Activated naive CD8-positive, alpha-beta T cell treated with anti-CD3 and anti-CD28 coated beads, Interleukin-2, amount 10 ng/mL, durations not matched to agents 7 days and 5 days (primary cell): Measurements from ENCODE around the gene CWC27. TPM values are rescaled to one million over a fixed set of nuclear protein-coding genes. Genes with fewer than 3 reads are reported as not detected.

Experiments
- ATAC-seq: fragments of 150-1000 bp; cut with Tn5 transposase; one replicate; pipeline ENCODE4 v1.10.0; 2021; ENCODE audit warnings: low read depth, moderate library complexity
- POLR2A ChIA-PET: fragments of 350-600 bp; sonication (Branson Sonifier 250); formaldehyde crosslinking; loops from one replicate; lab custom pipeline; 2021; ENCODE audit warnings: antibody characterized with exemption; lab: Charles Lee
- DNase-seq: peaks from one replicate; pipeline ENCODE4 v3.0.0; 2021
- H3K27ac Mint-ChIP-seq: one replicate; pipeline ENCODE4 v1.8.0; 2022; ENCODE audit warnings: mild to moderate bottlenecking, mixed read lengths
- H3K27me3 Mint-ChIP-seq: one replicate; pipeline ENCODE4 v1.8.0; 2022; ENCODE audit warnings: mild to moderate bottlenecking, moderate library complexity, mixed read lengths
- H3K36me3 Mint-ChIP-seq: one replicate; pipeline ENCODE4 v1.8.0; 2021; ENCODE audit warnings: mild to moderate bottlenecking, mixed read lengths
- H3K4me1 Mint-ChIP-seq: one replicate; pipeline ENCODE4 v1.8.0; 2021; ENCODE audit warnings: mixed read lengths
- H3K4me3 Mint-ChIP-seq: one replicate; pipeline ENCODE4 v1.8.0; 2022; ENCODE audit warnings: mild to moderate bottlenecking, moderate library complexity, mixed read lengths
- H3K9me3 Mint-ChIP-seq: one replicate; pipeline ENCODE4 v1.8.0; 2021; ENCODE audit warnings: mixed read lengths
- total RNA-seq, 2 experiments: library from RNA; stranded (reverse); gene quantifications; one replicate each; pipeline ENCODE4 v1.2.3, GENCODE V29; 2021

CWC27 gene
- total RNA-seq: 10 to 100 TPM; 20.3 to 23.0 TPM

GRCh38 chr5:64768358-64769312, at the start of gene CWC27, which contains the start of gene SREK1IP1:
CWC27 (plus strand) TSS chr5:64768930; CDS start chr5:64769147, 217 bp downstream.
SREK1IP1 (minus strand) TSS chr5:64768691; CDS start chr5:64768517, 174 bp downstream.
- DNase-seq (peak; percentile 80), ATAC-seq (peak; percentile 97)
- H3K9me3 Mint-ChIP-seq: no peaks in the 10 kb centered on the region
- H3K36me3 Mint-ChIP-seq: peaks cover 9% of the 10 kb centered on the region
- H3K4me3 Mint-ChIP-seq: peak within 1 kb of the TSS; percentile 97
- H3K4me1 Mint-ChIP-seq: peaks cover 28% of the 10 kb centered on the region
- POLR2A ChIA-PET: interaction anchor here (0.6 kb wide), 1 partner anchor 468 kb away, joined by 3 read pairs; no protein-coding TSS in a partner anchor
- H3K27ac Mint-ChIP-seq: peak within 1 kb of the TSS; percentile 96
- H3K27me3 Mint-ChIP-seq: no peaks in the 10 kb centered on the region

GRCh38 chr5:64722588-64722987, 46.1 kb upstream of the CWC27 start:
- POLR2A ChIA-PET: no interaction called here
- H3K4me3 Mint-ChIP-seq: no peak overlapping the region
- H3K9me3 Mint-ChIP-seq: peaks cover 3% of the 10 kb centered on the region
- H3K4me1 Mint-ChIP-seq: peaks cover 3% of the 10 kb centered on the region
- no peak overlapping the region for H3K27ac Mint-ChIP-seq
- ATAC-seq (no peak), DNase-seq (no peak)
- peaks cover 13% of the 10 kb centered on the region for H3K36me3 Mint-ChIP-seq
- H3K27me3 Mint-ChIP-seq: no peaks in the 10 kb centered on the region

DNA sequence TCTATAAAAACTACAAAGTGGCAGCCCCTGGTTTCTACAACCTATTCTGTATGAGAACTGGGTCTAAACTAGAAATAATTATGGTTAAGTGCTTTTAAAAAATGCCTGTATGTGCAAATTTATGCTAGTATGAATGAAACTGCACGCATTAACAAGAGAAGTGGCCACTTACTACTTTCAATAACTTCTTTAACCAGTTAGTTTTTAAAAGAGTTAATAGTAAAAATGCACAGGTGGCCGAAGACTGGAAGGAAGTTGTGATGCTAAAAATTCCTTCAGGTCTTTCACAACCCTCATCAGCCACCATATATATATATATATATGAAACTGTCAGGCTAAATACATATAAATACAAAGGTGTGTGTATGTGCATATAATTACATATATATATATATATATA, 41.6 kb upstream of the CWC27 start:
- H3K4me1 Mint-ChIP-seq: peaks cover 3% of the 10 kb centered on the region
- no peak overlapping the region for H3K27ac Mint-ChIP-seq
- H3K9me3 Mint-ChIP-seq: no peaks in the 10 kb centered on the region
- POLR2A ChIA-PET: interaction anchor here (0.6 kb wide), 1 partner anchor 17 kb away, joined by 3 read pairs; no protein-coding TSS in a partner anchor
- no peak overlapping the region for H3K4me3 Mint-ChIP-seq
- no peaks in the 10 kb centered on the region for H3K27me3 Mint-ChIP-seq
- peaks cover 28% of the 10 kb centered on the region for H3K36me3 Mint-ChIP-seq
- DNase-seq (no peak), ATAC-seq (no peak)

DNA sequence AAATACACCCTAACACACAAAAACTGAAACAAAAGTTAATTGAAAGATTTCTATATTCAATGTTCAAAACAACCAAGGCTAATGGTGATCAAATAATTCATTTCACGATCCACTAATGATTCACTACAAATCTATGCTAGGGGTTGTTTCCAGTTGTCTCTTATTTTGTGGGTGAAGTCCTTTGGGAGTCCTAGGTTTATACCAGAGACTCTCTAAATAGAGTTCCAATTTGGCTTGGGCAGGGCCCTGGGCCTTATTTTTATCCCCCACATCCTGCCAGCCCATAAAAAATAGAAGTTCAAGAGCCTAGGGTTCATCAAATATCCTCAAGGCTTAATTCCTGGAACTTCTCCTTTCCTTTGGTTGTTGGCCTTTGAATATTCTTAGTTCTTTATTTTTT, 26.3 kb upstream of the CWC27 start:
- POLR2A ChIA-PET: no interaction called here
- DNase-seq (no peak), ATAC-seq (no peak)
- no peak overlapping the region for H3K4me3 Mint-ChIP-seq
- H3K36me3 Mint-ChIP-seq: peaks cover 19% of the 10 kb centered on the region
- H3K4me1 Mint-ChIP-seq: peaks cover 1% of the 10 kb centered on the region
- no peaks in the 10 kb centered on the region for H3K27me3 Mint-ChIP-seq
- no peaks in the 10 kb centered on the region for H3K9me3 Mint-ChIP-seq
- no peak overlapping the region for H3K27ac Mint-ChIP-seq

DNA sequence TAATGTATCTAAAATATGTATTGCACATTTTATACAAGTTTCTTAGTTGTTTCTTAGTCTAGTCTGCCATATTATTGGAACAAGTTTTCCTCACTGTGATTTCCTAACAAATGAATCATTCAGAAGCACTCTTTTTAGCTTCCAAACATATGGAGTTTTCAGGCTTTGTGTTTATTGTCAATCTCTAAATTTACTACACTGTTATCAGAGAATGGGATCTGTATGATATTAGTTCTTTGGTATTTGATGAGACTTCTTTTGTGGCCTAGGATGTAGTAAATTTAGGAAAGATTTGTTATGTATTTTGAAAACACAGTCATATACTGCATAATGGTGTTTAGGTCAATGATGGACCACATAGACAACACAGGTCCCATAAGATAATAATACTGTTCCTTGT, 25.9 kb upstream of the CWC27 start:
- ATAC-seq (no peak), DNase-seq (no peak)
- POLR2A ChIA-PET: no interaction called here
- peaks cover 18% of the 10 kb centered on the region for H3K36me3 Mint-ChIP-seq
- no peak overlapping the region for H3K4me3 Mint-ChIP-seq
- H3K4me1 Mint-ChIP-seq: peaks cover 1% of the 10 kb centered on the region
- H3K27me3 Mint-ChIP-seq: no peaks in the 10 kb centered on the region
- H3K27ac Mint-ChIP-seq: no peak overlapping the region
- no peaks in the 10 kb centered on the region for H3K9me3 Mint-ChIP-seq

DNA sequence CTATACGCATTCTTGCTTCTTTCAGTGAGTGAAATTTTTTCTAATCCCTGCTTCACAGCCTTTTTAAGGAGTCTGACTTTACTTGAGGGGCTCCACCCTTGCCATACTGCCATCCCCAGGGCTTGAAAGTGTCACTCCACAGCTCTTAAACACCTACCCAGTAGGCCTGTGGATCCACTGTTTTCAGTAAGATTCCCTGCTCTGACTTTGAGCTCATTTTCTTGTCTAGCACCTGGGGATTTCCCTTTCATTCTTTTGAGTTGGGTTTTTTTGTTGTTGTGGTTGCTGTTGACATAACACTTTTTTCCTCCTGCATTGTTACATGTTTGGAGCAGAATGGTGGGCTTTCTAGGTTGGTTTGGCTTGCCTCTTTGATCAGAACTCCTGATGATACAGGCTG, 23.8 kb upstream of the CWC27 start:
- POLR2A ChIA-PET: no interaction called here
- DNase-seq (no peak), ATAC-seq (no peak)
- Mint-ChIP-seq H3K27ac (no peak overlapping the region), H3K4me3 (no peak overlapping the region), H3K4me1 (peaks cover 1% of the 10 kb centered on the region), H3K36me3 (peaks cover 10% of the 10 kb centered on the region), H3K9me3 (no peaks in the 10 kb centered on the region), H3K27me3 (no peaks in the 10 kb centered on the region)

DNA sequence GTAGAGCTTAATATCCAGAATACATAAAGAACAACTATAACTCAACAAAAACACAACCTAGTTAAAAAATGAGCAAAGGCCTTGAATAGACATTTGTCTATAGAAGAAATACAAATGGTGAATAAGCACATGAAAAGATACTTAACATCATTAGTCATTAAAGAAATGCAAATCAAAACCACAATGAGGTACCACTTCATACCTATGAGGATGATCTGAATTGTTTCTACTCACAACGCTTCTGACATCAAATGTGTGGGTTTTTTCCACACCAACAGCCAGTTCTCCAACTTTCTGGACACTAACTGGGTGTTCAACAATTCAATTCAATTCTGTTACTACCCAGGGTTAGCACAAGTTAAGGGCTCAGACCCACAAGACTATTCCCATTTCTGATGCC, 22.3 kb upstream of the CWC27 start:
- H3K27ac Mint-ChIP-seq: no peak overlapping the region
- H3K4me1 Mint-ChIP-seq: peaks cover 1% of the 10 kb centered on the region
- DNase-seq (no peak), ATAC-seq (no peak)
- no peaks in the 10 kb centered on the region for H3K9me3 Mint-ChIP-seq
- H3K36me3 Mint-ChIP-seq: peaks cover 10% of the 10 kb centered on the region
- no peaks in the 10 kb centered on the region for H3K27me3 Mint-ChIP-seq
- H3K4me3 Mint-ChIP-seq: no peak overlapping the region
- POLR2A ChIA-PET: no interaction called here

- peaks cover 10% of the 10 kb centered on the region for H3K36me3 Mint-ChIP-seq
- DNase-seq (no peak), ATAC-seq (no peak)
- H3K27me3 Mint-ChIP-seq: no peaks in the 10 kb centered on the region
- no peak overlapping the region for H3K27ac Mint-ChIP-seq
- no peak overlapping the region for H3K4me3 Mint-ChIP-seq
- H3K9me3 Mint-ChIP-seq: no peaks in the 10 kb centered on the region
- POLR2A ChIA-PET: no interaction called here
- H3K4me1 Mint-ChIP-seq: peaks cover 1% of the 10 kb centered on the region
Observed at GRCh38 chr5:64749385-64749784, 19.3 kb upstream of the CWC27 start.

- Mint-ChIP-seq H3K27me3 (no peaks in the 10 kb centered on the region), H3K4me1 (no peaks in the 10 kb centered on the region), H3K36me3 (peaks cover 9% of the 10 kb centered on the region), H3K4me3 (no peak overlapping the region), H3K27ac (no peak overlapping the region), H3K9me3 (no peaks in the 10 kb centered on the region)
- POLR2A ChIA-PET: no interaction called here
- DNase-seq (no peak), ATAC-seq (no peak)
Observed at GRCh38 chr5:64754066-64754465, 14.7 kb upstream of the CWC27 start.

DNA sequence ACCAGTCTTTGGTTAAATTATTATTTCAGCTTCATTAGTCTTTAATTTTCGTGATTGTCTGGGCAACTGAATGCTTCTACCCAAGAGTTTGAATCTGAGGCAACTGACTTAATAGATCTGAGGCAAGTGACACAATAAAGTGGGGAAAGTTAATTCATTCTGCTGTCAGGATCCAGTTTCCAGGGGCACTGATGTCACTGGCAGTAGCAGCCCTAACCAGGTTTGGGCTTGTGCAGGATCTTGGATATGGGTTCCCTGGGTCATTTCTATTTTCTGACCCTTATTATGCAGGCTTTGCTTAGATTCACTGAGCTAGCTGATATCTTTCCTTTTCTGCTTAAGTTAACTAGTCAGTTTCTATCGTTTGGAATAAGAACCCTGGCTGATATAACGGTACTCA, 9.8 kb upstream of the CWC27 start:
- H3K4me3 Mint-ChIP-seq: no peak overlapping the region
- no peak for ATAC-seq
- DNase-seq: no peak
- H3K27ac Mint-ChIP-seq: no peak overlapping the region
- H3K36me3 Mint-ChIP-seq: peaks cover 4% of the 10 kb centered on the region
- no peaks in the 10 kb centered on the region for H3K27me3 Mint-ChIP-seq
- POLR2A ChIA-PET: no interaction called here
- no peaks in the 10 kb centered on the region for H3K4me1 Mint-ChIP-seq
- no peaks in the 10 kb centered on the region for H3K9me3 Mint-ChIP-seq

GRCh38 chr5:64759960-64760660, 8.6 kb upstream of the CWC27 start:
- no peak overlapping the region for H3K4me3 Mint-ChIP-seq
- H3K36me3 Mint-ChIP-seq: peaks cover 8% of the 10 kb centered on the region
- DNase-seq: no peak
- no peaks in the 10 kb centered on the region for H3K27me3 Mint-ChIP-seq
- H3K27ac Mint-ChIP-seq: no peak overlapping the region
- no peaks in the 10 kb centered on the region for H3K4me1 Mint-ChIP-seq
- POLR2A ChIA-PET: no interaction called here
- ATAC-seq: no peak
- H3K9me3 Mint-ChIP-seq: no peaks in the 10 kb centered on the region

DNA sequence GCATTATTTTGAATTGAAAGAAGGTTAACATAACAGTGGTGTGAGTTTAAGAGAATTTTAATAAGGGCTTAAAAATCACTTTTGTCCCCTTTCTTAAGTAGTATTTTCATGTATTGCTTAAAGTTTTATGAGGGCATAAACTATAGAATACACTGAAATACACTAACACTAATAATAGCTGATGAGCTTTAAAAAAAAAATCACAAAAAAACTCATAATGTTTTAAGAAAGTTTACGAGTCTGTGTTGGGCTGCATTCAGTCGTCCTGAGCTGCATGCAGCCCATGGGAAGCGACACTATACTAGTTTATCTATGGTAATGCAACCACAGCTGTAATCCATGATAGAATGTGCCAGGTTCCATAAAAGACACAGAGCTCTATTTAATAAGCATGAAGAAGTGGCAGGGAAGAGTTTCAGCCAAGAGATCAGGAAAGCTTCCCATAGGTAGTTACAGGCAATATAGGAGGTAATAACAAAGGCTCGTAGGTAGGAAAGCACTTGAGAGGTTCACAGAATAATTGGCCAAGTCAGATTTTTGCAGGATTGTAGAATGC, 4.7 kb upstream of the CWC27 start:
- no peaks in the 10 kb centered on the region for H3K27me3 Mint-ChIP-seq
- POLR2A ChIA-PET: no interaction called here
- peaks cover 9% of the 10 kb centered on the region for H3K36me3 Mint-ChIP-seq

GRCh38 chr5:64765804-64766504, 2.8 kb upstream of the CWC27 start:
- H3K27ac Mint-ChIP-seq: peak overlapping the region; percentile 3
- DNase-seq (no peak), ATAC-seq (no peak)
- H3K4me3 Mint-ChIP-seq: no peak overlapping the region
- peaks cover 9% of the 10 kb centered on the region for H3K36me3 Mint-ChIP-seq
- H3K27me3 Mint-ChIP-seq: no peaks in the 10 kb centered on the region
- POLR2A ChIA-PET: no interaction called here
- H3K9me3 Mint-ChIP-seq: no peaks in the 10 kb centered on the region
- peaks cover 23% of the 10 kb centered on the region for H3K4me1 Mint-ChIP-seq

More for the DNA sequence above, 4.7 kb upstream of the CWC27 start:
- peaks cover 13% of the 10 kb centered on the region for H3K4me1 Mint-ChIP-seq
- no peak overlapping the region for H3K4me3 Mint-ChIP-seq
- no peaks in the 10 kb centered on the region for H3K9me3 Mint-ChIP-seq
- no peak for DNase-seq
- H3K27ac Mint-ChIP-seq: no peak overlapping the region
- no peak for ATAC-seq
